ENCODE results near the gene PRSS53.
"Not testable (repeated sequence)": the region's sequence is repeated elsewhere in the genome, so short reads cannot be mapped to it uniquely, and the experiment has no call there.

PRSS53 gene

GRCh38 chr16:31117384-31118222 is 28.9 kb upstream of the PRSS53 start, which contains the start of gene KAT8:
Gene KAT8 (plus strand): TSS chr16:31117664. CDS start chr16:31117682, 18 bp downstream.
- peak; percentile 99 for DNase-seq

GRCh38 chr16:31114468-31114867 is 25.7 kb upstream of the PRSS53 start:
- DNase-seq: no peak

- no peak for DNase-seq
Measured at GRCh38 chr16:31113121-31114120, 24.7 kb upstream of the PRSS53 start.

- no peak for DNase-seq
Measured at GRCh38 chr16:31112711-31113110, 24.0 kb upstream of the PRSS53 start.

GRCh38 chr16:31111881-31112466 is 23.2 kb upstream of the PRSS53 start:
- no peak for DNase-seq

- no peak for DNase-seq
Measured at GRCh38 chr16:31110106-31111034, 21.6 kb upstream of the PRSS53 start.

- no peak for DNase-seq
Measured at GRCh38 chr16:31109622-31110021, 20.9 kb upstream of the PRSS53 start.

GRCh38 chr16:31108794-31109558 is 20.2 kb upstream of the PRSS53 start:
- DNase-seq: no peak

GRCh38 chr16:31108035-31108793 is 19.5 kb upstream of the PRSS53 start, which contains the start of gene BCKDK:
Gene BCKDK (plus strand): TSS chr16:31108386. CDS start chr16:31109224, 838 bp downstream.
- DNase-seq: peak; percentile 81

GRCh38 chr16:31107465-31107867 is 18.7 kb upstream of the PRSS53 start:
- no peak for DNase-seq

- DNase-seq: no peak
Measured at GRCh38 chr16:31106509-31107464, 18.0 kb upstream of the PRSS53 start.

- DNase-seq: peak; percentile 86
Measured at GRCh38 chr16:31105677-31106213, 17.0 kb upstream of the PRSS53 start.

- not testable (repeated sequence) for DNase-seq
Measured at GRCh38 chr16:31100876-31101641, 12.3 kb upstream of the PRSS53 start.

- DNase-seq: no peak
Measured at GRCh38 chr16:31099860-31100638, 11.3 kb upstream of the PRSS53 start.

- DNase-seq: peak; percentile 93
Measured at GRCh38 chr16:31094424-31095120, 5.8 kb upstream of the PRSS53 start, which contains the start of gene VKORC1. Gene VKORC1 (minus strand): TSS chr16:31094797. CDS start chr16:31094729, 68 bp downstream.

- peak; percentile 50 for DNase-seq
Measured at GRCh38 chr16:31094088-31094423, 5.3 kb upstream of the PRSS53 start.
